Coronary artery (tissue), 2 donors: ENCODE data around the gene ULK3.

Experiments
- DNase-seq: peaks from one replicate; pipeline ENCODE4 v3.0.0-alpha.2; 2017; ENCODE audit warnings: low spot score
- H3K27ac ChIP-seq, 2 donors: fragments of 200-600 bp; sonication (generic); one replicate each; pipeline ENCODE4 v1.5.1; 2016 to 2019
- H3K4me3 ChIP-seq: fragments of 200-600 bp; sonication (generic); 2 replicates; pipeline ENCODE4 v1.5.1; 2016; ENCODE audit warnings: mild to moderate bottlenecking, moderate library complexity
- TF ChIP-seq, protein P1 (sequence below): fragments of 200-600 bp; sonication (generic); IDR thresholded peaks from one replicate; pipeline ENCODE4 v1.5.1; 2019; ENCODE audit warnings: antibody characterized with exemption

The ULK3 gene

GRCh38 chr15:74789171-74789631 lies 53.8 kb downstream of the ULK3 start:
- DNase-seq, result no peak
- TF ChIP-seq, protein P1, sequence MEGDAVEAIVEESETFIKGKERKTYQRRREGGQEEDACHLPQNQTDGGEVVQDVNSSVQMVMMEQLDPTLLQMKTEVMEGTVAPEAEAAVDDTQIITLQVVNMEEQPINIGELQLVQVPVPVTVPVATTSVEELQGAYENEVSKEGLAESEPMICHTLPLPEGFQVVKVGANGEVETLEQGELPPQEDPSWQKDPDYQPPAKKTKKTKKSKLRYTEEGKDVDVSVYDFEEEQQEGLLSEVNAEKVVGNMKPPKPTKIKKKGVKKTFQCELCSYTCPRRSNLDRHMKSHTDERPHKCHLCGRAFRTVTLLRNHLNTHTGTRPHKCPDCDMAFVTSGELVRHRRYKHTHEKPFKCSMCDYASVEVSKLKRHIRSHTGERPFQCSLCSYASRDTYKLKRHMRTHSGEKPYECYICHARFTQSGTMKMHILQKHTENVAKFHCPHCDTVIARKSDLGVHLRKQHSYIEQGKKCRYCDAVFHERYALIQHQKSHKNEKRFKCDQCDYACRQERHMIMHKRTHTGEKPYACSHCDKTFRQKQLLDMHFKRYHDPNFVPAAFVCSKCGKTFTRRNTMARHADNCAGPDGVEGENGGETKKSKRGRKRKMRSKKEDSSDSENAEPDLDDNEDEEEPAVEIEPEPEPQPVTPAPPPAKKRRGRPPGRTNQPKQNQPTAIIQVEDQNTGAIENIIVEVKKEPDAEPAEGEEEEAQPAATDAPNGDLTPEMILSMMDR, result no peak
- Histone ChIP-seq H3K27ac (peak overlapping the region; percentile 59 to 67), H3K4me3 (peak overlapping the region; percentile 18)

- no peak for DNase-seq
- TF ChIP-seq, protein P1, result no peak
- Histone ChIP-seq H3K4me3 (peak overlapping the region; percentile 18), H3K27ac (peak overlapping the region in 1 of 2 donors; percentile 67)
These were observed 54.2 kb downstream of the ULK3 start for GRCh38 chr15:74788683-74789151.

DNA sequence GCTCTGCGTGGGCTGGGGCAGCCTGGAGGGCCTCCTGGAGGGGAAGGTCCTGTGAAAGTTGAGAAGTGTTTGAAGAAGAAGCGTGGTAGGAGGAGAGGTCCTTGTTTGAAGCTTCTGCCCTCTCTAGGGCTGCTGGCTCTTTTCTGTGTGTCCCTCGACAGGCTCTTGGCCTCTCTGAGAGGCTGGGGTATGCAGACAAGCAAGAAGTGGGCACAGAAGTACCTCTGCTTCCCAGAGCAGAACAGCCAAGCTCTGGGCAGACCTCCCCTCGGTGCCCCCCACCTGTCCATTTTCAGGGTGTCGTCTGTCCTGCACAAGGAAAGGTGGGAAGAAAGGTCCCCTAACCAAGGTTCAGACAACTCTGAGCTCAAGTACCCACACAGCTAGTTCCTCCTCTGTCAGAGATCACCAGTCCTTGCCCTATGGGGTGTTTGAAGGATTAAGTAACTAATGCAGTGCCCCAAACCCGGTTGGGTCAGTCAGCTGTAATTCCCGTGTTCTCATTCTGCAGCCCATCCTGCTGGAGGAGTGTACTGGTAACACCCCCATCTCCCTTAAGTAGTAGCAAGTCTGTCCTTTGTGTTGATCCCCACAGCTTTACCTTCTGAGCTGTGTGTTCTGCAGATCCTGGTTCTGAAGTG lies 54.8 kb downstream of the ULK3 start:
- no peak for DNase-seq
- Histone ChIP-seq H3K4me3 (no peak overlapping the region), H3K27ac (peak overlapping the region; percentile 47 to 67)
- TF ChIP-seq, protein P1, result no peak

- TF ChIP-seq, protein P1, result no peak
- Histone ChIP-seq H3K27ac (peak overlapping the region; percentile 47 to 67), H3K4me3 (peak overlapping the region; percentile 17)
- no peak for DNase-seq
These were observed 55.5 kb downstream of the ULK3 start for GRCh38 chr15:74787251-74788041.

GRCh38 chr15:74786551-74787165 lies 56.3 kb downstream of the ULK3 start:
- no peak for DNase-seq
- H3K4me3 ChIP-seq, result peak overlapping the region; percentile 17
- TF ChIP-seq, protein P1, result no peak
- peak overlapping the region; percentile 47 to 67 for H3K27ac ChIP-seq
